SK-N-SH treated with all-trans-retinoic acid at 6 μM for 48 hours (cell line): ENCODE results near the gene ARF1.

Experiments used
- ATAC-seq: fragments of 200-7000 bp; cut with Tn5 transposase; 3 replicates; pipeline ENCODE4 v1.9.1; 2020; ENCODE audit warnings: mild to moderate bottlenecking, moderate library complexity
- ARNTL ChIP-seq: fragments of 450-650 bp; formaldehyde crosslinking; IDR thresholded peaks from 2 replicates; pipeline ENCODE4 v1.5.0; 2020; ENCODE audit warnings: low read depth, mild to moderate bottlenecking, moderate library complexity, borderline replicate concordance
- BACH2 ChIP-seq: fragments of 250-450 bp; sonication (Bioruptor Pico); IDR thresholded peaks from 2 replicates; pipeline ENCODE4 v1.9.0; 2021; ENCODE audit warnings: mild to moderate bottlenecking, borderline replicate concordance
- CREB5 ChIP-seq: fragments of 250-450 bp; sonication (Bioruptor Pico); IDR thresholded peaks from 2 replicates; pipeline ENCODE4 v1.5.1; 2020; ENCODE audit warnings: low read depth, mild to moderate bottlenecking, moderate library complexity
- CSDC2 ChIP-seq: fragments of 250-450 bp; sonication (Bioruptor Pico); IDR thresholded peaks from 2 replicates; pipeline ENCODE4 v1.5.0; 2020; ENCODE audit warnings: mild to moderate bottlenecking, moderate library complexity
- GLIS3 ChIP-seq: fragments of 250-450 bp; sonication (Bioruptor Pico); IDR thresholded peaks from 2 replicates; pipeline ENCODE4 v1.5.0; 2020; ENCODE audit warnings: mild to moderate bottlenecking, moderate library complexity
- ISL1 ChIP-seq: fragments of 250-450 bp; sonication (Bioruptor Pico); IDR thresholded peaks from 2 replicates; pipeline ENCODE4 v2.1.2; 2022; ENCODE audit warnings: mild to moderate bottlenecking, moderate library complexity
- OSR1 ChIP-seq: fragments of 250-450 bp; sonication (Bioruptor Pico); IDR thresholded peaks from 2 replicates; pipeline ENCODE4 v1.8.0; 2022; ENCODE audit warnings: moderate library complexity, mild to moderate bottlenecking, inconsistent platforms
- PATZ1 ChIP-seq: fragments of 250-450 bp; sonication (Bioruptor Pico); IDR thresholded peaks from 2 replicates; pipeline ENCODE4 v1.8.0; 2020; ENCODE audit warnings: mild to moderate bottlenecking, moderate library complexity, borderline replicate concordance
- POU6F1 ChIP-seq: fragments of 250-450 bp; sonication (Bioruptor Pico); IDR thresholded peaks from 2 replicates; pipeline ENCODE4 v1.8.0; 2021; ENCODE audit warnings: low read depth, mild to moderate bottlenecking, moderate library complexity, borderline replicate concordance
- PPARA ChIP-seq: fragments of 250-450 bp; sonication (Bioruptor Pico); IDR thresholded peaks from 2 replicates; pipeline ENCODE4 v1.5.0; 2020; ENCODE audit warnings: mild to moderate bottlenecking, borderline replicate concordance
- RARB ChIP-seq: fragments of 250-450 bp; sonication (Bioruptor Pico); IDR thresholded peaks from 2 replicates; pipeline ENCODE4 v1.8.0; 2021; ENCODE audit warnings: mild to moderate bottlenecking, moderate library complexity
- SNAI2 ChIP-seq: fragments of 250-450 bp; sonication (Bioruptor Pico); IDR thresholded peaks from 2 replicates; pipeline ENCODE4 v1.5.0; 2020; ENCODE audit warnings: mild to moderate bottlenecking, moderate library complexity
- TCF4 ChIP-seq: fragments of 250-450 bp; sonication (Bioruptor Pico); IDR thresholded peaks from 2 replicates; pipeline ENCODE4 v1.8.0; 2021; ENCODE audit warnings: mild to moderate bottlenecking, moderate library complexity, borderline replicate concordance
- TSHZ2 ChIP-seq: fragments of 250-450 bp; sonication (Bioruptor Pico); IDR thresholded peaks from 2 replicates; pipeline ENCODE4 v1.5.0; 2020; ENCODE audit warnings: mild to moderate bottlenecking, moderate library complexity
- ZC3H10 ChIP-seq: fragments of 250-450 bp; sonication (Bioruptor Pico); IDR thresholded peaks from 2 replicates; pipeline ENCODE4 v1.5.1; 2021; ENCODE audit warnings: mild to moderate bottlenecking, moderate library complexity
- ZFP3 ChIP-seq: fragments of 250-450 bp; sonication (Bioruptor Pico); IDR thresholded peaks from 2 replicates; pipeline ENCODE4 v1.5.0; 2020; ENCODE audit warnings: mild to moderate bottlenecking, moderate library complexity
- ZNF565 ChIP-seq: fragments of 450-650 bp; formaldehyde crosslinking; conservative IDR thresholded peaks from 2 replicates; pipeline ENCODE4 v1.5.0; 2020; ENCODE audit warnings: low read depth, mild to moderate bottlenecking, moderate library complexity
- ZNF70 ChIP-seq: fragments of 450-650 bp; formaldehyde crosslinking; IDR thresholded peaks from 2 replicates; pipeline ENCODE4 v1.5.0; 2020; ENCODE audit warnings: mild to moderate bottlenecking, moderate library complexity
- ZNF8 ChIP-seq: fragments of 450-650 bp; formaldehyde crosslinking; IDR thresholded peaks from 2 replicates; pipeline ENCODE4 v1.5.0; 2020; ENCODE audit warnings: mild to moderate bottlenecking, moderate library complexity
- TF ChIP-seq, protein P1 (sequence below): fragments of 250-450 bp; sonication (Bioruptor Pico); IDR thresholded peaks from 2 replicates; pipeline ENCODE4 v1.5.1; 2021; ENCODE audit warnings: mild to moderate bottlenecking, moderate library complexity

The ARF1 gene

GRCh38 chr1:228141226-228142044 is 58.9 kb downstream of the ARF1 start:
- TF ChIP-seq ZNF565 (CRISPR knock-in tag), result no peak
- TF ChIP-seq PATZ1, result no peak
- TF ChIP-seq PPARA (CRISPR knock-in tag), result no peak
- no peak for TF ChIP-seq ISL1 (CRISPR knock-in tag)
- TF ChIP-seq, protein P1, sequence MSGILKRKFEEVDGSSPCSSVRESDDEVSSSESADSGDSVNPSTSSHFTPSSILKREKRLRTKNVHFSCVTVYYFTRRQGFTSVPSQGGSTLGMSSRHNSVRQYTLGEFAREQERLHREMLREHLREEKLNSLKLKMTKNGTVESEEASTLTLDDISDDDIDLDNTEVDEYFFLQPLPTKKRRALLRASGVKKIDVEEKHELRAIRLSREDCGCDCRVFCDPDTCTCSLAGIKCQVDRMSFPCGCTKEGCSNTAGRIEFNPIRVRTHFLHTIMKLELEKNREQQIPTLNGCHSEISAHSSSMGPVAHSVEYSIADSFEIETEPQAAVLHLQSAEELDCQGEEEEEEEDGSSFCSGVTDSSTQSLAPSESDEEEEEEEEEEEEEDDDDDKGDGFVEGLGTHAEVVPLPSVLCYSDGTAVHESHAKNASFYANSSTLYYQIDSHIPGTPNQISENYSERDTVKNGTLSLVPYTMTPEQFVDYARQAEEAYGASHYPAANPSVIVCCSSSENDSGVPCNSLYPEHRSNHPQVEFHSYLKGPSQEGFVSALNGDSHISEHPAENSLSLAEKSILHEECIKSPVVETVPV (CRISPR knock-in tag), result no peak
- TF ChIP-seq POU6F1 (CRISPR knock-in tag), result no peak
- no peak for TF ChIP-seq BACH2
- no peak for TF ChIP-seq RARB (CRISPR knock-in tag)
- TF ChIP-seq ZFP3 (CRISPR knock-in tag), result no peak
- TF ChIP-seq TSHZ2, result no peak
- no peak for TF ChIP-seq GLIS3 (CRISPR knock-in tag)
- no peak for TF ChIP-seq CSDC2 (CRISPR knock-in tag)
- TF ChIP-seq CREB5 (CRISPR knock-in tag), result no peak
- TF ChIP-seq ZNF70 (CRISPR knock-in tag), result no peak
- no peak for TF ChIP-seq TCF4
- no peak for TF ChIP-seq ZNF8 (CRISPR knock-in tag)
- no peak for ATAC-seq

DNA sequence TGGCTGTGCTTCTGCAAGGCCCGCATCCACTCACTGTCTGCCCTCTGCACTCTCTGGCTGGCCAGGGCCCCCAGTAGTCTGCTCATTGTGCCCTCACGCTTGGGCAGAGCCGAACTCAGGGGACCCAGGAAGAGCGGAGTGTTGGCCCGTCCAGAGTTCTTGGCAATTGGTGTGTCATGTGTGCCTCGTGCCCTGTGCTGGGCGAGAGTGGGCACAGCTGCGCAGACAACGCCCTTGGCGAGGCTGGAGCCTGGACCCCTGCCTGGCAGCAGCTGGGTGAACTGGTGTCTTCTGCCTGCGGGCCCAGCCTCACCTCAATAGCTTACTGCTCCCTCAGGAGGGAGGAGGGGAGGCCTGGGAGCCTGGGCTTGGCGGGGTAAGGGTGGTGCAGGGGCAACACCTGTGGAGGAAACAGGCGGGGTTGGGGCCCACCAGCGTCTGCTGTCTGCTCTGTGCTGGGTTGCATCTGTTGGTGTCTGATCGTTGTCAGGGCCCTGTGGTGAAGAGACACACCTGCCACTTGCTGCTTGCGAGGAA is 59.7 kb downstream of the ARF1 start:
- no peak for ATAC-seq
- TF ChIP-seq ZC3H10, result no peak
- TF ChIP-seq CREB5 (CRISPR knock-in tag), result no peak
- no peak for TF ChIP-seq TSHZ2
- TF ChIP-seq PPARA (CRISPR knock-in tag), result no peak
- no peak for TF ChIP-seq ZNF8 (CRISPR knock-in tag)
- no peak for TF ChIP-seq OSR1 (CRISPR knock-in tag)
- TF ChIP-seq SNAI2, result no peak
- TF ChIP-seq, protein P1 (CRISPR knock-in tag), result no peak
- TF ChIP-seq TCF4, result no peak
- no peak for TF ChIP-seq GLIS3 (CRISPR knock-in tag)
- TF ChIP-seq ARNTL (CRISPR knock-in tag), result no peak
- no peak for TF ChIP-seq RARB (CRISPR knock-in tag)
- no peak for TF ChIP-seq ZFP3 (CRISPR knock-in tag)
- TF ChIP-seq POU6F1 (CRISPR knock-in tag), result no peak
